ENCODE data around the gene TUT4.

TUT4 gene

GRCh38 chr1:52455686-52456085 lies 97.2 kb downstream of the TUT4 start:
- DNase-seq = no peak

DNA sequence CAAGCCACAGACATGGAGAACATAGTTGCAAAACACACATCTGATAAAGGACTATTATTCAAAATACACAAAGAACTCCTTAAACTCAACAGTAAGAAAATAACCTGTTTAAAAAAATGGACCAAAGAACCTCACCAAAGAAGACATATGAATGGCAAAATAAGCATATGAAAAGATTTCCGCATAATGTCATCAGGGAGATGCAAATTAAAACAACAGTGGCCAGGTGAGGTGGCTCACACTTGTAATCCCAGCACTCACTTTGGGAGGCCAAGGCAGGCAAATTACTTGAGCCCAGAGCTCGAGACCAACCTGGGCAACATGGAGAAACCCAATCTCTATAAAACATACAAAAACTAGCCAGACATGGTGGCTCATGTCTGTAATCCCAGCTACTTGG lies 98.1 kb downstream of the TUT4 start:
- no peak for DNase-seq

DNA sequence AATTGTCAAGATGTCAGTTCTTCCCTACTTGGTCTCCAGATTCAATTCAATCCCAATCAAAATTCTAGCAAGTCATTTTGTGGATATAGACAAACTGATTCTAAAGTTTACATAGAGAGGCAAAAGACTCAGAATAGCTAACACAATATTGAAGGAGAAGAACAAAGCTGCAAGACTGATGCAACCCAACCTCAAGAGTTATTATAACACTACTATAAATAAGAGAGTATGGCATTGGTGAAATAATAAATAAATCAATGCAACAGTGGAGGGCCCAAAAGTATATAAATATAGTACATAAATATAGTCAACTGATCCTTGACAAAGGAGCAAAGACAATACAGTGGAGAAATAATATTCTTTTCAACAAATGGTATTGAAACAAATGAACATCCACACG lies 98.8 kb downstream of the TUT4 start:
- DNase-seq = no peak

DNA sequence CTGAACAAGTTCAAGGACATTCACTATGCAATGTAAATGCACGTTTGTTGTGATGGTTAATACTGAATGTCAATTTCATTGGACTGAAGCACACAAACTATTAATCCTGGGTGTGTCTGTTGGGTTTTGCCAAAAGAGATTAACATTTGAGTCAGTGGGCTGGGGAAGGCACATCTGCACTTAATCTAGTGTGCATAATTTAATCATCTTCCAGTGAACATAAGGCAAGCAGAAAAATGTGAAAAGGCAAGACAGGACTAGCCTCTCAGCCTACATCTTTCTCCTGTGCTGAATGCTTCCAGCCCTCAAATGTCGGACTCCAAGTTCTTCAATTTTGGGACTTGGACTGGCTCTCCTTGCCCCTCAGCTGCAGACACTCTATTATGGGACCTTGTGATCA lies 108.4 kb downstream of the TUT4 start:
- no peak for DNase-seq

DNA sequence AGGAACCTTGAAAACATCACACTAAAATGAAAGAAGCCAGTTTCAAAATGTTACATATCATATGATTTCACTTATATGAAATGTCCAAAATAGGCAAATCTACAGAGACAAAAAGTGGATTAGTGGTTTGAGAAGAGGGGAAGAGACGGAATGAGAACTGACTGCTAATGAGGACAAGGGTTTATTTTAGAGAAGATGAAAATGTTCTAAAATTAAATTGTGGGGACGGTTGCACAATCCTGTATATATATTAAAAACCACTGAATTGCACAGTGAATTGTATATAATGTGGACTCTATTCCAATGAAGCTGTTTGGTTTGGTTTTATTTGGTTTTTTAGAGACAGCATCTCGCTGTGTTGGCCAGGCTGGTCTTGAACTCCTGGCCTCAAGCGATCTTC lies 112.9 kb downstream of the TUT4 start:
- DNase-seq = no peak

DNA sequence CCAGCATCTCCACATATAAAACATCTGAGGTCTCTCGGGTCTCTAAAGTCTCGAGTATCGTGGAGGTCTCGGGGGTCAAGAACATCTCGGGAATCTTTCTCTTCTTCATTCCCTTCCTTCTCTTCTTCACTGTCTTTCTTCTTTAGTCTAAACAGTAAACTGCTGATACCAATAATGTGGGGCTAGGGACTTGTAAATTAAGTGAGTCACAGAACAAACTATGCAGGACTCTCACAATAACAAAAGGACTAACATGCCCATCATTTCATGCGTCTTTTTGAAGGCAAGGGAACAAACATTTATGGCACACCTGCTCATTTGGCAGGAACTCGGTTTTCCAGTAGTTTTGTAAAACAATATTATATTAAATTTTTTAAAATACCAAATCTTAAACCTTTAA lies 116.1 kb downstream of the TUT4 start:
- no peak for DNase-seq

DNA sequence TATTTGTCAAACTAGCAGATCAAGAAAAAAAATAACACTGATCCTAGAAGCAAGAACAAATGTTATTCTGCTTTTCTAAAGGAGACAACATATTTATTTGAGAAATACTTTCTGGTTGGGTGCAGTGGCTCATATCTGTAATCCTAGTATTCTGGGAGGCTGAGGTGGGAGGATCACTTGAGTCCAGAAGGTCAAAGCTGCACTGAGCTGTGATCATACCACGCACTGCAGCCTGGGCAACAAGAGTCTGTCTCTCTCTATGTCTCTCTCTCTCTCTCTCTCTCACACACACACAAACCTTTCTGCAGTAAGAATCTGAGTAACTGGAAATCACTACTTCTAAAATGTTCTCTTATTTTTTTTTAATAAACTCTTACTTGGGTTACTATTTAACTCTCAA lies 117.2 kb downstream of the TUT4 start:
- DNase-seq = no peak

DNA sequence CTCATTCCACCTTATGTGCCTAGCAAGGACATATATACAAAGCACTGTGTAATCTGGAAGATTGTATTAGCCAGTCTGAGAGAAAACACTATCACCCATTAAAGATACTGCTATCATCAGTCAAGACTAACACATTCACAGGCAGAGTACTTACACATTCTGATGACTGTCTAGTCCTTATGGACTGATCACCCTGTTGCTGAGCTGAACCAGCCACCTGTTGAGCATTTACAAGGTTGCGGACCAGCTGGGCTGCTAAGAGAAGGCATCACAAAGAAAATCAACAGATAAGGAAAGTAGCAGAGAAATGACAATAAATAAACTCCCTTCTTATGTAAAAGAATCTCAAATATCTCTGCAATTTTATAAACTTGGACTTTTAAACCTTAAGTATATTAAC lies 117.7 kb downstream of the TUT4 start:
- DNase-seq = no peak

DNA sequence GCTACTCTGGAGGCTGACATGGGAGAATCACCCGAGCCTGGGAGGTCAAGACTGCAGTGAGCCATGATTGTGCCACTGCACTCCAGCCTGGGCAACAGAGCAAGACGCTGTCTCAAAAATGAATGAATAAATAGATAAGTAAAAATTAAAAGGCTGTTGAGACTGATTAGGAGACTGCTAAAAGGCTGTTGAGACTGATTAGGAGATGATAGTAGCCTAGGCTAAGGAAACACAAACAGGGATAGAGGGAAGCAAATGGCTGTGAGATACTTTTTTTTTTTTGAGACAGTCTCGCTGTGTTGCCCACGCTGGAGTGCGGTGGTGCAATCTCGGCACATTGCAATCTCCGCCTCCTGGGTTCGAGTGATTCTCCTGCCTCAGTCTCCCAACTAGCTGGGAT lies 120.1 kb downstream of the TUT4 start:
- DNase-seq = no peak

GRCh38 chr1:52427152-52427551 lies 125.7 kb downstream of the TUT4 start:
- no peak for DNase-seq

DNA sequence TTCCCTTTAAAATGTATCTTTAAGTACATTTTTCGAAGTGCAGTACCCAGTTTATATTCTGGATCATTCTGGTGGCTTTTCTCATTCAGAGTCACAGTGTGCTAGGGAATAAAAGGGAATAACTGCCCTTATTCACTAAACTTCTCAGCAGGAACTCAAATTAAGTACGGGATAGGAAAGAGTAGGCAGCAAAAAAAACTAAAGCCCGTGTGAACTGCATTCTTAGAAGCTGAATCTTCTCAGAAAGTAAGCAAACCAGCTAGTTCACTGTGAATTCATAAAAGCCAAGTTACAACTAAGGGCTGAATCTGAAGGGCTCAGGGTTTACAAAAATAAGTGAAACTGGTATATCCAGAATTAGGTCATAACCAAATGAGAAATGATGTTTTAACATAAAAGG lies 126.5 kb downstream of the TUT4 start:
- DNase-seq = no peak

DNA sequence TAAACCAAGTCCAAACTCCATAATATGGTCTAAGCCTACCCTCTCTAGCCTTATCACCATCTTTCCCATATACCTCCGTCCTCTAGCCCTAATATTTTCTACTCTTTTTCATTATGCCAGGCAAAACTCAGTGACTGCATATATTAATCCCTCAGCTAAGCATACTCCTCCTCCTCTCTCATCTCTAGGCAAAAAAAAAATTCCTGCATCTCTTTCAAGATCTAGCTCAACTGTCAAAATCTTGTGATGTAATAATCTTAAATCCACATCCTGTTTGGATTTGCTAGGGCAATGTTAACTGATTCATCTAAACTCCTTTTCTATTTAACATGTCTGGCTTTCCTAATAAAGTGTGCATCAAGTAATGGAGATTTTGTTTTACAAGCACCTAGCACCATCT lies 128.1 kb downstream of the TUT4 start:
- DNase-seq = no peak

DNA sequence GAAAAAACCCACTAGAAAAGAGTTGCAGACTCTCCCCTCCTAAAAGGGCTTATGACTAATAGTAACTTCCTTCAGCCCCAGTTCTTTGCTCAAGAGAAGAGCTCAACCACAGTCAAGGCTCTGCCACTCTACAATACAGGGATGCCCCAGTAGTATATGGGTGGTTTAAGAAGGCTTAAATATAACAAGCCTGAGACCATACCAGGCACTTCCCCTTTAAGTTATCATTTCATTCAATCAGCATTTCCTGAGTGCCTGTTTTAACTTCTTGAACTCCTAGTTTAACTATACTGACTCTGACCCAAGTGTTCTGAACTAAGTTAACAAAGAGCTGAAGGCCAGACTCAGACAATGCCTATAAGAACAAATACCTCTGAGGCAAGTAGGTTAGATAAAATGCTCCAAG lies 128.7 kb downstream of the TUT4 start:
- DNase-seq = no peak

DNA sequence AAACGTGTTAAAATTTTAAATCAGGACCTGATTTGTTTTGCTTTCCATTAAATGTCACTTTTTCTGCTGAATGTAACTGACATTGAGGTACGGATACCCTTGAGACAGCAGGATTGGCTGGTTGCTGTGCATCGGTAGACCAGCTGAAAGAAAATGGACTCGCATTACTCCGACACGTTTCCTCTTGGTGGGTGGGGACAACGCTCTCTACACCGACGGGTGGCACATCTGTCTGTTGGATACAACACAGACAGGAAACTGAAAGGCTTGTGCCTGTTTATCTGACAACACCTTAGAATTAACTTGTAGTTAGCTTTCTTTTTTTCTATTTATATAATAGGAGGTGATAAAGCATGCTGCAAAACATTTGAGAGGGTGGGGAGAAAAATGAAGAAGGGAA lies 129.1 kb downstream of the TUT4 start:
- no peak for DNase-seq

GRCh38 chr1:52423055-52423454 lies 129.8 kb downstream of the TUT4 start:
- DNase-seq = no peak

DNA sequence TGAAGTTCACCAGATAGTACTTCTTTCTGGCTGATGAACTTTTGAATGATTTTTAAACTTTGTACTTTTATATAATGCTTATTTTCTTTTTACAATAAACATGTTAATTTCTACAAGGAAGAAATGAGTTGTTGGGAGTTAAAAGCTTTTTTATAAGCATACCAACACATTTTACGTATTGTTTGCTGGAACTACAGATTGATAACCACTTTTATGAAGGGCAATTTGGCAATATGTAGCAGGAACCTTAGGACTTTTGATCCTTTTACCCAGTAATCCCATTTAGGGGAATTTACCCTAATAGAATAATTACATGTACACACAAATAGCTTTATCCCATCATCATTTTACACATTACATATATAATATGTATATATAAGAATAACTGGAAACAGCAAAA lies 132.2 kb downstream of the TUT4 start:
- no peak for DNase-seq

DNA sequence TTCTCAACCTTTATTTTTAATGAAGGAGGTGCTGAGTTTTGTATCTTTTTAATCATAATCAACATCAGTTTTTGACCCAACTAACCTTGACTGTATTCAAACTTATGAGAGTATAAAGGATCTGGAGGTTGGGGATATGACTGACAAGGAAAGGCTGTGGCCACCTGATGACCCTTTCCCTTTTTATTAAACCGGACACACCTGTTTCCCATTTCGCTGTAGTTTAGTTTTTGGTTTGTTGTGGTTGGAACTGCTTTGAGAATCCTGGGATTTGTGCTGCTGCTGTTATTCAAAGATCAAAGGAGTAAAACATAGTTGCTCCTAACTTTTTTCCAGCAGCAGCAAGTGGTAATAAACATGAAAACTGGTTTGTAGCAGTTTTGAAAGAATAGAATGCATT lies 136.1 kb downstream of the TUT4 start:
- no peak for DNase-seq

- no peak for DNase-seq
These were observed 137.9 kb downstream of the TUT4 start for GRCh38 chr1:52414942-52415341.

DNA sequence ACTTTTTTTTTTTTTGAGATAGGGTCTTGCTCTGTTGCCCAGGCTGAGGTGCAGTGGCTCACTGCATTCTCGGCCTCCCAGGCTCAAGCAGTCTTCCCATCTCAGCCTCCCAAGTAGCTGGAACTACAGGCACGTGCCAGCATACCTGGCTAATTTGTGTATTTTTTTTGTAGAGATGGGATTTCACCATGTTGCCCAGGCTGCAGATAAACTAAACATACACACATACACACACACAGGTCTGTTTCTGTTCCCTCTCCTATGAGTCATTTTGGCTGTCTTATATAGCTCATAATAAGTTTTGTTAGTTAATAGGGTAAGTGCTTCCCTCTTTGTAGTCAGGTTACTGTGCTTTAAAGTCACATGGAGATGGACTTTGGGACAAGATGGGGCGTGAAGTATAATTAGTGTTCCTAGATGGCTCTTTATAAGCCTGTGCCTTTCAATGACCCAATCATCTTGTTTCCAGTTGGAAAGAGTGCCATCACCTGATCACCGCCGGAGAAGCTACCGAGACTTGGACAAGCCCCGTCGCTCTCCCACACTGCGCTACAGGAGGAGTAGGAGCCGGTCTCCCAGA lies 139.4 kb downstream of the TUT4 start:
- DNase-seq = no peak

DNA sequence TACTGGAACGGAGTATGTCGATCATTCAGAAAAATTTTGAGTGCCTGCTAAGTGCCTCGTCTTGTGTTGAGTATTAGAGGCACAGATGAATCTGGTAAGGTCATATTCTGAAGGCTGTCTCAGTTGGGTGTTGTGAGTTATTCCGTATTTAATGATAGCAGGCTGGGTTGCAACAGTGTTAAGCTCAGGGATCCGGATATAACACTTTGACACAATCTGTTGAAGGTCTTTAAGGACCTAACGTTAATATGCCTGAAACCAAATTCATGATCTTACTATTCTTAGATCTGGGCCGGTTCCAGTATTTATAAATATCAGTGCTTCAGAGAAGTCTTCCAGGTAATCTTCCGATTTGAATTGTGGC lies 147.9 kb downstream of the TUT4 start:
- no peak for DNase-seq

DNA sequence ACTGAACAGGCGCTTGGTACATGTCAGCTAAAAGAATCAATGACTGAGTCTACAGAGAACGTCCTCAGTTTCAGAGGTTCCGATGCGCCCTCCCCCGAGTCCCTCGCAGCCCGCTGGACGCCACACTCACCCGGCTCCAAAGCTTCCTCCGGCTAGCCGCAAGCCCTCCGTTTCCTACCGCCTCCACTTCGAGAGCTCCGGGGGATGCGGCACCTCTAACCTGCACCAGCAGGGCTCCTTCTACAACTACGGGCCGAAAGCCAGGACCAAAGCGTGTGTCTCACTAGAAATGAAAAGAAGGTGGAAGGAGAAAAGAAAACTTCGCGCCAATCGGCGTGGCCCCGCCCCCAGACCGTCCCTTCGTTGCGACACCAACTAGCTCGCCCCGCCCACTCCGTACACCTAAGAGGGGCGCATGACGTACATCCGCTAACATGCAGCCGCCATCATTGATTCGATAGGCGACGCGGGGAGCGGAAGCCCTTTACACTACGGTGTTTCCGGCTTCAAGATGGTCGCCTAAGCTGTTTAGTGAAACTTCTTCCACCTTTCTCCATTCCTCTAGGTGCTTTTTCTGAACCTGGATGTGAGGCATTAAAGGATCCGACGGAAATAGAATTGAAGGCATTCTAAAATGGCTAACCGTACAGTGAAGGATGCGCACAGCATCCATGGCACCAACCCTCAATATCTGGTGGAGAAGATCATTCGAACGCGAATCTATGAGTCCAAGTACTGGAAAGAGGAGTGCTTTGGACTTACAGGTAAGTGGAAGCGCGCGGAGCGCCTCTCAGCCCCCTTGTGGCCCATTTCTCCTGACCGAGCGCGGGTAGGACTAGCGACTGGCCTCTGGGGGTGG lies 148.5 kb downstream of the TUT4 start, which contains the start of the genes ORC1 and PRPF38A:
Gene ORC1, minus strand, starts transcription at position 308 of the 859 bp plus-strand sequence. CDS start 2,200 bp downstream, outside the sequence.
Gene PRPF38A, plus strand, starts transcription at position 487 of the 859 bp plus-strand sequence. Its CDS starts 148 bp downstream, at position 635.
- DNase-seq = peak; percentile 77 to 93

GRCh38 chr1:52403566-52404115 lies 149.3 kb downstream of the TUT4 start:
- peak in 1 of 2 experiments; percentile 53 for DNase-seq

DNA sequence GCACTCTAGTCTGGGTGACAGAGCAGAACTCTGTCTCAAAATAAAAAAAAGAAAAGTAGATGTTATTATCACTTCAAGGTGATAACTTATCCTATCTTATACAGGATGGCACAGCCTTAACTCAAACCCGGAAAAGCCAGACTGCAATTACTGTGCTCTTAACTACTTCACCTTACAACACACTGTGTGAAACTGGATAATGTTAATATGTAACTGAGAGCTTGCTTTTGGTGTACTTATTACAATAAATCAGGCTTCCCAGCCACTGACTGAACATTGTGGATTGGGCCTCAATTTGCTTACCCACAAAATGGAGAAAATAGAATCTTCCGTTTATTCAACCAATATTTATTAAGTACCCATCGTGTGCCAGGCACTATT lies 150.0 kb downstream of the TUT4 start:
- no peak for DNase-seq

- no peak for DNase-seq
These were observed 152.8 kb downstream of the TUT4 start for GRCh38 chr1:52400131-52400530.
